ENCODE data around the gene TNS2. TPM values are rescaled to one million over a fixed set of nuclear protein-coding genes. Genes with fewer than 3 reads are reported as not detected.

The TNS2 gene
- total and polyA plus RNA-seq, 2 of the 13 experiments (the other 11 are each of a cell fraction or from before 2014, with no cell fraction given), result 8.9 to 20.4 TPM

DNA sequence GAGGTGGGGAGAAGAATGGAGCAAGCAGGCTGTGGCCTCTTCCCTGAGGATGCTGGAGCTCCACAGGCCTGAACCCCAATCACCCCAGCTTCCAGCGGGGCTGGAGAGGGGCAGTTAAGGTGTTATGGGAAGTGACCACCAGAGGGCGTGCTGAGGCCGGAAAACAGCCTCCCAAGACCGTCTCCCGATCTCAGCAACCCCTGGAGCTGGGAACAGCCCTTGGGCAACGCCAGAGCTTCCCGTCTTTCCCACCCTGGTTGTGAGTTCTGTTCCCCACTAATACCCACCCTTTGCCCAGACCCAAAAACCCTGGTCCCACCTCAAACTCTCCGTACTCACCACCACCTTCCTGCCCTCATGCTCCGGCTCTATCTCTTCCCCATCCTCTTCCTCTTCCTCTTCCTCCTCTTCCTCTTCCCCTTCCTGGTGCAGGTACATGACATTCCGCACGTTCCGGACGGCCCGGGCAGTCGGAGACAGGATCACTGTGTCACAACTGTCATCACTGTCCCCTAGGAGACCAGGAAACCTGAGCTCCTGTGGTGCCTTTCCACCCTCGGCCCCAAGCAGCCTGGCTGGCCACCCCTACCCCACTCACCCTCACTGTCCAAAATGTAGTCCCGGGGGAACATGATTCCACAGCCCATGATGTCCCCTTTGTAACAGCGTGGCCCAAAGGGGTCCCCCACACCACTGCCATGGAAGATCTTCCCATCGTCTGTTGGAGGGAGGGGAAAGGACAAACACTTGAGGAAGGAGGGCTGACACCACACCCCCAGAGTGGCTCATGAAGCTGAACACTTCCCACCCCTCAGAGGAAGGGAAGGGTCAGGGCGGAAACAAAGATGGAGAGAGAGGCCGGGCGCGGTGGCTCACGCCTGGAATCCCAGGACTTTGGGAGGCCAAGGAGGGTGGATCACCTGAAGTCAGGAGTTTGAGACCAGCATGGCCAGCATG lies 16.4 kb downstream of the TNS2 start (continued):
- TF ChIP-seq, protein P1, sequence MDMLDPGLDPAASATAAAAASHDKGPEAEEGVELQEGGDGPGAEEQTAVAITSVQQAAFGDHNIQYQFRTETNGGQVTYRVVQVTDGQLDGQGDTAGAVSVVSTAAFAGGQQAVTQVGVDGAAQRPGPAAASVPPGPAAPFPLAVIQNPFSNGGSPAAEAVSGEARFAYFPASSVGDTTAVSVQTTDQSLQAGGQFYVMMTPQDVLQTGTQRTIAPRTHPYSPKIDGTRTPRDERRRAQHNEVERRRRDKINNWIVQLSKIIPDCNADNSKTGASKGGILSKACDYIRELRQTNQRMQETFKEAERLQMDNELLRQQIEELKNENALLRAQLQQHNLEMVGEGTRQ (IDR thresholded peaks at IDR 0.05; ENCODE audit: low read depth, low read length), result no peak
- TF ChIP-seq, protein P1 (CRISPR knock-in tag; IDR thresholded peaks at IDR 0.05; ENCODE audit: borderline replicate concordance), result no peak
- TF ChIP-seq, protein P2, sequence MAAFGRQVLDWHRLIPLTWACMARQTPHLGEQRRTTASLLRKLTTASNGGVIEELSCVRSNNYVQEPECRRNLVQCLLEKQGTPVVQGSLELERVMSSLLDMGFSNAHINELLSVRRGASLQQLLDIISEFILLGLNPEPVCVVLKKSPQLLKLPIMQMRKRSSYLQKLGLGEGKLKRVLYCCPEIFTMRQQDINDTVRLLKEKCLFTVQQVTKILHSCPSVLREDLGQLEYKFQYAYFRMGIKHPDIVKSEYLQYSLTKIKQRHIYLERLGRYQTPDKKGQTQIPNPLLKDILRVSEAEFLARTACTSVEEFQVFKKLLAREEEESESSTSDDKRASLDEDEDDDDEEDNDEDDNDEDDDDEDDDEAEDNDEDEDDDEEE (CRISPR knock-in tag; IDR thresholded peaks at IDR 0.05), result no peak
- TF ChIP-seq ZNF333 (CRISPR knock-in tag; IDR thresholded peaks at IDR 0.05; ENCODE audit: borderline replicate concordance) (0 out of 2 replicates have a peak, but pooled peaks have one; percentile 25), GFI1 (CRISPR knock-in tag; IDR thresholded peaks at IDR 0.05; ENCODE audit: borderline replicate concordance) (no peak), SMC3 (IDR thresholded peaks at IDR 0.05; ENCODE audit: low read length) (peak; percentile 74), ZFX (CRISPR knock-in tag; IDR thresholded peaks at IDR 0.05; ENCODE audit: low read depth) (no peak), STAG1 (CRISPR knock-in tag; IDR thresholded peaks at IDR 0.05) (peak; percentile 94), SMAD3 (CRISPR knock-in tag; IDR thresholded peaks at IDR 0.05) (0 out of 2 replicates have a peak, but pooled peaks have one; percentile 55), RARG (CRISPR knock-in tag; IDR thresholded peaks at IDR 0.05; ENCODE audit: low read depth) (no peak), PLRG1 (conservative IDR thresholded peaks at IDR 0.05) (no peak), ZNF841 (CRISPR knock-in tag; IDR thresholded peaks at IDR 0.05; ENCODE audit: borderline replicate concordance) (no peak), TSC22D2 (CRISPR knock-in tag; IDR thresholded peaks at IDR 0.05; ENCODE audit: borderline replicate concordance) (no peak), MAFF (IDR thresholded peaks at IDR 0.05; ENCODE audit: low read depth, low read length) (no peak), MTF2 (CRISPR knock-in tag; IDR thresholded peaks at IDR 0.05; ENCODE audit: borderline replicate concordance) (0 out of 2 replicates have a peak, but pooled peaks have one; percentile 40), ARHGAP35 (CRISPR knock-in tag; IDR thresholded peaks at IDR 0.05; ENCODE audit: borderline replicate concordance) (no peak), RXRB (CRISPR knock-in tag; IDR thresholded peaks at IDR 0.05; ENCODE audit: borderline replicate concordance) (peak; percentile 36; the same call in 1 of the 2 replicates), GTF3A (CRISPR knock-in tag; conservative IDR thresholded peaks at IDR 0.05) (no peak)
- TF ChIP-seq, protein P3, sequence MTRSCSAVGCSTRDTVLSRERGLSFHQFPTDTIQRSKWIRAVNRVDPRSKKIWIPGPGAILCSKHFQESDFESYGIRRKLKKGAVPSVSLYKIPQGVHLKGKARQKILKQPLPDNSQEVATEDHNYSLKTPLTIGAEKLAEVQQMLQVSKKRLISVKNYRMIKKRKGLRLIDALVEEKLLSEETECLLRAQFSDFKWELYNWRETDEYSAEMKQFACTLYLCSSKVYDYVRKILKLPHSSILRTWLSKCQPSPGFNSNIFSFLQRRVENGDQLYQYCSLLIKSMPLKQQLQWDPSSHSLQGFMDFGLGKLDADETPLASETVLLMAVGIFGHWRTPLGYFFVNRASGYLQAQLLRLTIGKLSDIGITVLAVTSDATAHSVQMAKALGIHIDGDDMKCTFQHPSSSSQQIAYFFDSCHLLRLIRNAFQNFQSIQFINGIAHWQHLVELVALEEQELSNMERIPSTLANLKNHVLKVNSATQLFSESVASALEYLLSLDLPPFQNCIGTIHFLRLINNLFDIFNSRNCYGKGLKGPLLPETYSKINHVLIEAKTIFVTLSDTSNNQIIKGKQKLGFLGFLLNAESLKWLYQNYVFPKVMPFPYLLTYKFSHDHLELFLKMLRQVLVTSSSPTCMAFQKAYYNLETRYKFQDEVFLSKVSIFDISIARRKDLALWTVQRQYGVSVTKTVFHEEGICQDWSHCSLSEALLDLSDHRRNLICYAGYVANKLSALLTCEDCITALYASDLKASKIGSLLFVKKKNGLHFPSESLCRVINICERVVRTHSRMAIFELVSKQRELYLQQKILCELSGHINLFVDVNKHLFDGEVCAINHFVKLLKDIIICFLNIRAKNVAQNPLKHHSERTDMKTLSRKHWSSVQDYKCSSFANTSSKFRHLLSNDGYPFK (CRISPR knock-in tag; IDR thresholded peaks at IDR 0.05; ENCODE audit: borderline replicate concordance), result peak; percentile 52; the same call in 1 of the 2 replicates
- TF ChIP-seq, protein P4, sequence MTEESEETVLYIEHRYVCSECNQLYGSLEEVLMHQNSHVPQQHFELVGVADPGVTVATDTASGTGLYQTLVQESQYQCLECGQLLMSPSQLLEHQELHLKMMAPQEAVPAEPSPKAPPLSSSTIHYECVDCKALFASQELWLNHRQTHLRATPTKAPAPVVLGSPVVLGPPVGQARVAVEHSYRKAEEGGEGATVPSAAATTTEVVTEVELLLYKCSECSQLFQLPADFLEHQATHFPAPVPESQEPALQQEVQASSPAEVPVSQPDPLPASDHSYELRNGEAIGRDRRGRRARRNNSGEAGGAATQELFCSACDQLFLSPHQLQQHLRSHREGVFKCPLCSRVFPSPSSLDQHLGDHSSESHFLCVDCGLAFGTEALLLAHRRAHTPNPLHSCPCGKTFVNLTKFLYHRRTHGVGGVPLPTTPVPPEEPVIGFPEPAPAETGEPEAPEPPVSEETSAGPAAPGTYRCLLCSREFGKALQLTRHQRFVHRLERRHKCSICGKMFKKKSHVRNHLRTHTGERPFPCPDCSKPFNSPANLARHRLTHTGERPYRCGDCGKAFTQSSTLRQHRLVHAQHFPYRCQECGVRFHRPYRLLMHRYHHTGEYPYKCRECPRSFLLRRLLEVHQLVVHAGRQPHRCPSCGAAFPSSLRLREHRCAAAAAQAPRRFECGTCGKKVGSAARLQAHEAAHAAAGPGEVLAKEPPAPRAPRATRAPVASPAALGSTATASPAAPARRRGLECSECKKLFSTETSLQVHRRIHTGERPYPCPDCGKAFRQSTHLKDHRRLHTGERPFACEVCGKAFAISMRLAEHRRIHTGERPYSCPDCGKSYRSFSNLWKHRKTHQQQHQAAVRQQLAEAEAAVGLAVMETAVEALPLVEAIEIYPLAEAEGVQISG (CRISPR knock-in tag; IDR thresholded peaks at IDR 0.05), result 0 out of 2 replicates have a peak, but pooled peaks have one; percentile 30

All from HepG2 (cell line).